Mesendoderm (in vitro differentiated cells): ENCODE measurements around the gene PAOX.

Experiments
- DNase-seq: peaks from one replicate; pipeline ENCODE4 v3.0.0; 2013
- H2AK5ac ChIP-seq: 2 replicates; pipeline ENCODE4 v1.6.1; 2013; ENCODE audit warnings: low read length, inconsistent platforms
- H2BK120ac ChIP-seq: 2 replicates; pipeline ENCODE4 v1.6.1; 2013; ENCODE audit warnings: low read depth, mild to moderate bottlenecking, low read length, moderate library complexity, mixed read lengths
- H2BK15ac ChIP-seq: replicated peaks from 2 replicates; pipeline ENCODE4 v1.6.1; 2013; ENCODE audit warnings: low read depth, mild to moderate bottlenecking, moderate library complexity
- H2BK5ac ChIP-seq: 2 replicates; pipeline ENCODE4 v1.6.1; 2013; ENCODE audit warnings: low read length, inconsistent platforms
- H3K18ac ChIP-seq: 2 replicates; pipeline ENCODE4 v1.6.1; 2013; ENCODE audit warnings: mild to moderate bottlenecking, low read length, mixed read lengths
- H3K23ac ChIP-seq: one replicate; pipeline ENCODE4 v1.6.1; 2013; ENCODE audit warnings: low read length
- H3K27ac ChIP-seq: 2 replicates; pipeline ENCODE4 v1.5.1; 2013; ENCODE audit warnings: low read depth, mild to moderate bottlenecking, inconsistent platforms, low read length, moderate library complexity
- H3K27me3 ChIP-seq: 2 replicates; pipeline ENCODE4 v1.6.1; 2013; ENCODE audit warnings: low read length, control low read depth, mild to moderate bottlenecking, inconsistent platforms; ENCODE audit not compliant: insufficient read depth, poor library complexity
- H3K36me3 ChIP-seq: 2 replicates; pipeline ENCODE4 v1.6.1; 2013; ENCODE audit warnings: low read length, inconsistent platforms; ENCODE audit not compliant: control insufficient read depth, insufficient read depth
- H3K4ac ChIP-seq: one replicate; pipeline ENCODE4 v1.6.1; 2013; ENCODE audit warnings: low read depth, mild to moderate bottlenecking, low read length, moderate library complexity
- H3K4me1 ChIP-seq: 2 replicates; pipeline ENCODE4 v1.6.1; 2013; ENCODE audit warnings: low read depth, low read length, inconsistent platforms; ENCODE audit not compliant: control insufficient read depth
- H3K4me2 ChIP-seq: 2 replicates; pipeline ENCODE4 v1.6.1; 2013; ENCODE audit warnings: low read length
- H3K4me3 ChIP-seq: 2 replicates; pipeline ENCODE4 v1.5.1; 2013; ENCODE audit warnings: mild to moderate bottlenecking, low read length
- H3K56ac ChIP-seq: one replicate; pipeline ENCODE4 v1.6.1; 2013; ENCODE audit warnings: low read length
- H3K79me1 ChIP-seq: 2 replicates; pipeline ENCODE4 v1.6.1; 2013; ENCODE audit warnings: low read length, inconsistent platforms
- H3K79me2 ChIP-seq: 2 replicates; pipeline ENCODE4 v1.6.1; 2013; ENCODE audit warnings: mild to moderate bottlenecking, low read length; ENCODE audit not compliant: control insufficient read depth, insufficient read depth
- H3K9ac ChIP-seq: 2 replicates; pipeline ENCODE4 v1.6.1; 2013; ENCODE audit warnings: low read length, inconsistent platforms
- H4K5ac ChIP-seq: one replicate; pipeline ENCODE4 v1.6.1; 2013; ENCODE audit warnings: low read length
- H4K8ac ChIP-seq: one replicate; pipeline ENCODE4 v1.6.1; 2013; ENCODE audit warnings: low read depth, mild to moderate bottlenecking, control low read depth, low read length, moderate library complexity
- WGBS: extraction: QIAGEN DNeasy Blood & Tissue Kit; methylation state at CpG from one replicate; pipeline ENCODE4 v1.1.7; 2013; ENCODE audit warnings: low lambda C conversion rate, missing lambda C conversion rate; ENCODE audit not compliant: insufficient coverage; ENCODE audit errors: extremely low coverage; 5-methylcytosine and 5-hydroxymethylcytosine counted together

Gene PAOX

DNA sequence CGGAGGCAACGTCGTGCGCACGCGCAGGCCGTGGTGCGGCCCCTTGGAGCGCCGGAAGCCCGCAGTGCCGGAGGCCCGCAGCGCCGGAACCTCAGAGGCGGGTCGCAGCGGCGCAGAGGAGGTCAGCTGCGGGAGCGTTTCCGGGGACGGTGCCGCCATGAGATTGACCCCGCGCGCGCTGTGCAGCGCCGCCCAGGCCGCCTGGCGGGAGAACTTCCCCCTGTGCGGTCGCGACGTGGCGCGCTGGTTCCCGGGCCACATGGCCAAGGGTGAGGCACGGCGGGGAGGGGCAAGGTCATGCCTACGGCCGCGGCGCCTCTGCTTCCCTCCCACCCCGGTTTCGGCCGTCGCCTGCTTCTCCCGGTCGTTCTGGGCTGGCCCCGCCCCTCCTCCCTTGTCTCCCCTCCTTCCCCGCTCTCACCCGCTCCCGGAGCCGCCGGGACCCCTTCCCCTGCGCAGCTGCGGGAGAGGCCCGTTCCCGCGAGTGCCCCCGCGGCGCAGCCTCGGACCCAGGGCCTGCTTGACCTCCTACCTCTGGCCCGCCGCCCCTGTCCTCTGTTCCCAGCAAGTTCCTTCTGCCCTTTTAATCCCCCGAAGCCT, 15.1 kb downstream of the PAOX start, which contains the start of gene MTG1:
Gene MTG1 (plus strand): TSS at position 94 of the 600 bp plus-strand sequence. CDS start 64 bp downstream, at position 158.
- Histone ChIP-seq H2BK120ac (no peak within 1 kb of the TSS), H3K56ac (peak within 1 kb of the TSS; percentile 98), H3K36me3 (peaks cover 8% of the 10 kb centered on the region), H3K27me3 (no peaks in the 10 kb centered on the region), H4K8ac (peak within 1 kb of the TSS; percentile 83), H2BK15ac (no peak within 1 kb of the TSS), H3K79me2 (peaks cover 14% of the 10 kb centered on the region), H4K5ac (no peak within 1 kb of the TSS), H3K18ac (peak within 1 kb of the TSS; percentile 83), H2BK5ac (peak within 1 kb of the TSS; percentile 73), H3K4ac (peak within 1 kb of the TSS; percentile 84), H3K4me1 (no peaks in the 10 kb centered on the region), H3K79me1 (peaks cover 14% of the 10 kb centered on the region), H3K4me2 (peak within 1 kb of the TSS; percentile 33), H3K9ac (peak within 1 kb of the TSS; percentile 94), H2AK5ac (no peak within 1 kb of the TSS), H3K23ac (no peak within 1 kb of the TSS), H3K27ac (peak within 1 kb of the TSS; percentile 90), H3K4me3 (peak within 1 kb of the TSS; percentile 83)
- WGBS = no CpG with 5 or more reads among the region's 69 CpGs
- peak; percentile 95 for DNase-seq

GRCh38 chr10:133394801-133395221, 15.7 kb downstream of the PAOX start:
- H3K79me2 ChIP-seq = peaks cover 14% of the 10 kb centered on the region
- peak overlapping the region; percentile 33 for H3K4me2 ChIP-seq
- H3K56ac ChIP-seq = peak overlapping the region; percentile 98
- H2BK5ac ChIP-seq = no peak overlapping the region
- H3K23ac ChIP-seq = no peak overlapping the region
- peak overlapping the region; percentile 83 for H3K4me3 ChIP-seq
- H4K5ac ChIP-seq = no peak overlapping the region
- peaks cover 9% of the 10 kb centered on the region for H3K36me3 ChIP-seq
- peaks cover 14% of the 10 kb centered on the region for H3K79me1 ChIP-seq
- DNase-seq = no peak
- H3K27me3 ChIP-seq = no peaks in the 10 kb centered on the region
- H3K4me1 ChIP-seq = no peaks in the 10 kb centered on the region
- no peak overlapping the region for H2BK120ac ChIP-seq
- H3K27ac ChIP-seq = peak overlapping the region; percentile 90
- H3K18ac ChIP-seq = peak overlapping the region; percentile 83
- H2BK15ac ChIP-seq = no peak overlapping the region
- H3K9ac ChIP-seq = peak overlapping the region; percentile 94
- peak overlapping the region; percentile 84 for H3K4ac ChIP-seq
- WGBS = no CpG with 5 or more reads among the region's 21 CpGs
- H2AK5ac ChIP-seq = no peak overlapping the region
- peak overlapping the region; percentile 57 for H4K8ac ChIP-seq

GRCh38 chr10:133396035-133396624, 17.1 kb downstream of the PAOX start:
- H3K9ac ChIP-seq = no peak overlapping the region
- H3K23ac ChIP-seq = no peak overlapping the region
- H3K18ac ChIP-seq = no peak overlapping the region
- H3K79me1 ChIP-seq = peaks cover 14% of the 10 kb centered on the region
- no peak overlapping the region for H3K56ac ChIP-seq
- H3K79me2 ChIP-seq = peaks cover 14% of the 10 kb centered on the region
- H2BK15ac ChIP-seq = no peak overlapping the region
- no peak overlapping the region for H3K4me3 ChIP-seq
- H3K27ac ChIP-seq = no peak overlapping the region
- peaks cover 9% of the 10 kb centered on the region for H3K36me3 ChIP-seq
- no peaks in the 10 kb centered on the region for H3K4me1 ChIP-seq
- DNase-seq = no peak
- WGBS = no CpG with 5 or more reads among the region's 19 CpGs
- H2AK5ac ChIP-seq = no peak overlapping the region
- H3K4ac ChIP-seq = no peak overlapping the region
- H2BK120ac ChIP-seq = no peak overlapping the region
- H3K4me2 ChIP-seq = no peak overlapping the region
- H2BK5ac ChIP-seq = no peak overlapping the region
- H4K5ac ChIP-seq = no peak overlapping the region
- no peak overlapping the region for H4K8ac ChIP-seq
- no peaks in the 10 kb centered on the region for H3K27me3 ChIP-seq

DNA sequence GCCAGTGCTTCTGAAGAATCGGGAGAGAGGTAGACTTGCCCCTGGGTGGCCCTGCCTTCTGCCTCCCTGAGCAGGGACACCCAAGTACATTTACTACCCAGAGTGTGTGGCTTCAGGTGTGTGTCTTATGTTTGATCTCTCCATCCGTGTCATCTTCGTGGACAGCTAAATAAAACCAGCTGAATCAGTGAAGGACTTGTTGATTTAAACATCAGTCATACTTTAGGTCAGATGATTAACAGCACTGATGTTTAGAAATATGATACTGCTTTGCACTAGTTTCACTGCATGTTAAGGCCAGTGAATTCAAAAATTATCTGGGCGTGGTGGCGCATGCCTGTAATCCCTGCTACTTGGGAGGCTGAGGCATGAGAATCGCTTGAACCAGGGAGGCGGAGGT, 18.9 kb downstream of the PAOX start:
- no peak overlapping the region for H3K4ac ChIP-seq

GRCh38 chr10:133399123-133399601, 20.1 kb downstream of the PAOX start:
- Histone ChIP-seq H3K56ac (no peak overlapping the region), H3K79me1 (peaks cover 14% of the 10 kb centered on the region)

More for the DNA sequence above, 18.9 kb downstream of the PAOX start:
- peaks cover 14% of the 10 kb centered on the region for H3K79me2 ChIP-seq
- H3K4me2 ChIP-seq = no peak overlapping the region
- H3K27ac ChIP-seq = no peak overlapping the region
- no peak overlapping the region for H2AK5ac ChIP-seq
- no peak overlapping the region for H2BK5ac ChIP-seq
- H2BK120ac ChIP-seq = no peak overlapping the region
- H4K5ac ChIP-seq = no peak overlapping the region
- no peak overlapping the region for H3K56ac ChIP-seq
- no CpG with 5 or more reads among the region's 7 CpGs for WGBS
- H3K9ac ChIP-seq = no peak overlapping the region
- no peak overlapping the region for H3K4me3 ChIP-seq
- no peaks in the 10 kb centered on the region for H3K27me3 ChIP-seq
- H3K18ac ChIP-seq = no peak overlapping the region
- no peaks in the 10 kb centered on the region for H3K4me1 ChIP-seq
- H3K79me1 ChIP-seq = peaks cover 14% of the 10 kb centered on the region
- peaks cover 11% of the 10 kb centered on the region for H3K36me3 ChIP-seq
- no peak for DNase-seq
- no peak overlapping the region for H3K23ac ChIP-seq
- H2BK15ac ChIP-seq = no peak overlapping the region
- no peak overlapping the region for H4K8ac ChIP-seq

More at GRCh38 chr10:133399123-133399601, 20.1 kb downstream of the PAOX start:
- DNase-seq = no peak
- H3K4me1 ChIP-seq = no peaks in the 10 kb centered on the region
- H3K18ac ChIP-seq = no peak overlapping the region
- peaks cover 14% of the 10 kb centered on the region for H3K79me2 ChIP-seq
- no peak overlapping the region for H3K27ac ChIP-seq
- no peak overlapping the region for H3K4me2 ChIP-seq
- no peak overlapping the region for H2BK120ac ChIP-seq
- no peak overlapping the region for H3K23ac ChIP-seq
- no peak overlapping the region for H4K8ac ChIP-seq
- peaks cover 12% of the 10 kb centered on the region for H3K36me3 ChIP-seq
- no peak overlapping the region for H2BK5ac ChIP-seq
- WGBS = no CpG with 5 or more reads among the region's 19 CpGs
- H4K5ac ChIP-seq = no peak overlapping the region
- no peak overlapping the region for H2AK5ac ChIP-seq
- H3K4me3 ChIP-seq = no peak overlapping the region
- no peak overlapping the region for H2BK15ac ChIP-seq
- no peak overlapping the region for H3K9ac ChIP-seq
- no peak overlapping the region for H3K4ac ChIP-seq
- H3K27me3 ChIP-seq = no peaks in the 10 kb centered on the region
